ENCODE measurements around the gene GTF2A2.

GTF2A2 gene

GRCh38 chr15:59686389-59686788, 29.1 kb upstream of the GTF2A2 start:
- no peak for TF ChIP-seq CTCF (IDR thresholded peaks at IDR 0.05; ENCODE audit: borderline replicate concordance, insufficient read depth, low read depth, low read length)
- no peak overlapping the region for H3K4me3 ChIP-seq (ENCODE audit: low read depth, low read length)

- no peak for TF ChIP-seq CTCF (IDR thresholded peaks at IDR 0.05; ENCODE audit: borderline replicate concordance, insufficient read depth, low read depth, low read length)
- H3K4me3 ChIP-seq (ENCODE audit: low read depth, low read length): peak overlapping the region; percentile 2
These were observed 28.5 kb upstream of the GTF2A2 start for GRCh38 chr15:59685737-59686297.

GRCh38 chr15:59680870-59681269, 23.6 kb upstream of the GTF2A2 start:
- TF ChIP-seq CTCF (IDR thresholded peaks at IDR 0.05; ENCODE audit: borderline replicate concordance, insufficient read depth, low read depth, low read length): no peak
- H3K4me3 ChIP-seq (ENCODE audit: low read depth, low read length): no peak overlapping the region

- H3K4me3 ChIP-seq (ENCODE audit: low read depth, low read length): no peak overlapping the region
- TF ChIP-seq CTCF (IDR thresholded peaks at IDR 0.05; ENCODE audit: borderline replicate concordance, insufficient read depth, low read depth, low read length): no peak
These were observed 23.0 kb upstream of the GTF2A2 start for GRCh38 chr15:59680346-59680745.

- no peak for TF ChIP-seq CTCF (IDR thresholded peaks at IDR 0.05; ENCODE audit: borderline replicate concordance, insufficient read depth, low read depth, low read length)
- H3K4me3 ChIP-seq (ENCODE audit: low read depth, low read length): no peak overlapping the region
These were observed 21.3 kb upstream of the GTF2A2 start for GRCh38 chr15:59678620-59679019.

GRCh38 chr15:59678172-59678571, 20.9 kb upstream of the GTF2A2 start:
- TF ChIP-seq CTCF (IDR thresholded peaks at IDR 0.05; ENCODE audit: borderline replicate concordance, insufficient read depth, low read depth, low read length): no peak
- no peak overlapping the region for H3K4me3 ChIP-seq (ENCODE audit: low read depth, low read length)

GRCh38 chr15:59676565-59676964, 19.2 kb upstream of the GTF2A2 start:
- H3K4me3 ChIP-seq (ENCODE audit: low read depth, low read length): no peak overlapping the region
- TF ChIP-seq CTCF (IDR thresholded peaks at IDR 0.05; ENCODE audit: borderline replicate concordance, insufficient read depth, low read depth, low read length): no peak
